H1 (cell line): ENCODE measurements around the gene GNB1. TPM values are rescaled to one million over a fixed set of nuclear protein-coding genes. Genes with fewer than 3 reads are reported as not detected.

Experiments used
- CBX8 ChIP-seq: fragments of 300-800, 300-1000 bp; sonication (generic); IDR thresholded peaks from 2 replicates; pipeline ENCODE4 v1.7.1; 2016; ENCODE audit warnings: low read depth, low read length, borderline replicate concordance
- GABPA ChIP-seq: IDR thresholded peaks from 2 replicates; pipeline ENCODE4 v1.6.1; 2011; ENCODE audit warnings: mild to moderate bottlenecking, low read length, moderate library complexity, borderline replicate concordance; ENCODE audit not compliant: insufficient read depth
- JUND ChIP-seq: IDR thresholded peaks from 2 replicates; pipeline ENCODE4 v1.6.1; 2011; ENCODE audit warnings: mild to moderate bottlenecking, improper control_type of control experiment, low read length
- KDM5A ChIP-seq: fragments of 200-600 bp; IDR thresholded peaks from 2 replicates; pipeline ENCODE4 v1.7.1; 2012; ENCODE audit warnings: mild to moderate bottlenecking, low read length, inconsistent platforms, mixed read lengths
- POLR2A ChIP-seq, 2 experiments: IDR thresholded peaks; 1 replicate in 1 of 2; 2 replicates in 1 of 2; pipeline ENCODE4 v1.6.1; 2011; ENCODE audit warnings: low read depth in 2 of 2, low read length in 2 of 2, mild to moderate bottlenecking in 2 of 2; ENCODE audit errors: control extremely low read depth in 1 of 2
- POLR2AphosphoS5 ChIP-seq: IDR thresholded peaks from 2 replicates; pipeline ENCODE4 v1.6.1; 2011; ENCODE audit warnings: low read depth, low read length
- POU5F1 ChIP-seq: IDR thresholded peaks from 2 replicates; pipeline ENCODE4 v1.6.1; 2011; ENCODE audit warnings: low read depth, mild to moderate bottlenecking, low read length, moderate library complexity
- RAD21 ChIP-seq, 2 experiments: IDR thresholded peaks in 1 of 2; conservative IDR thresholded peaks in 1 of 2; 2 replicates each; pipeline ENCODE4 v1.6.1; 2011; ENCODE audit warnings: low read depth in 2 of 2, low read length in 2 of 2, improper control_type of control experiment in 1 of 2, inconsistent platforms in 1 of 2, mild to moderate bottlenecking in 1 of 2, moderate library complexity in 1 of 2
- SIN3A ChIP-seq, 2 experiments: IDR thresholded peaks in 1 of 2; conservative IDR thresholded peaks in 1 of 2; 2 replicates each; pipeline ENCODE4 v1.6.1; 2011 to 2012; ENCODE audit warnings: low read length in 2 of 2, improper control_type of control experiment in 1 of 2, low read depth in 1 of 2, mild to moderate bottlenecking in 1 of 2
- SP1 ChIP-seq: IDR thresholded peaks from 2 replicates; pipeline ENCODE4 v1.6.1; 2011; ENCODE audit warnings: low read depth, low read length
- ZNF274 ChIP-seq: IDR thresholded peaks from 2 replicates; pipeline ENCODE4 v1.7.0; 2012; ENCODE audit warnings: low read length, borderline replicate concordance; ENCODE audit errors: extremely low read depth
- polyA plus RNA-seq, 7 experiments: library from polyadenylated mRNA; depleted of rRNA in 3 of 7; stranded (reverse) in 5 of 7; unstranded in 2 of 7; fragments of >200 nt in 5 of 7; fragments of 200-250 nt in 2 of 7; gene quantifications; 1 replicate in 5 of 7; 2 replicates in 1 of 7; 4 replicates in 1 of 7; pipeline versions ENCODE4 v1.2.1 to v1.2.3, GENCODE V29; 2011 to 2013; ENCODE audit warnings: missing spikeins in 2 of 7, mixed read lengths in 2 of 7
- total RNA-seq: library from RNA; stranded (reverse); fragmentation: NEBNext Ultra II Directional; extraction: Animal tissue kit (Norgen Biotek cat#: 25700); gene quantifications from 2 replicates; pipeline ENCODE4 v1.2.1, GENCODE V29; 2021
- TF ChIP-seq, protein P1 (sequence below), 3 experiments: IDR thresholded peaks; 1 replicate in 2 of 3; 2 replicates in 1 of 3; pipeline versions ENCODE4 v1.5.1 to v1.6.1; 2011; ENCODE audit warnings: low read length in 3 of 3, mild to moderate bottlenecking in 3 of 3, inconsistent platforms in 2 of 3, low read depth in 1 of 3, moderate library complexity in 1 of 3; ENCODE audit not compliant: insufficient read depth in 1 of 3; ENCODE audit errors: control extremely low read depth in 1 of 3
- TF ChIP-seq, protein P2 (sequence below): IDR thresholded peaks from 2 replicates; pipeline ENCODE4 v1.6.1; 2011; ENCODE audit warnings: low read depth, mild to moderate bottlenecking, low read length; ENCODE audit not compliant: insufficient read depth
- TF ChIP-seq, protein P3 (sequence below): IDR thresholded peaks from 2 replicates; pipeline ENCODE4 v1.6.1; 2012; ENCODE audit warnings: inconsistent platforms

The GNB1 gene
- total and polyA plus RNA-seq, 2 of the 8 experiments (the other 6 are each of a cell fraction or from before 2014, with no cell fraction given): 343 to 382 TPM

DNA sequence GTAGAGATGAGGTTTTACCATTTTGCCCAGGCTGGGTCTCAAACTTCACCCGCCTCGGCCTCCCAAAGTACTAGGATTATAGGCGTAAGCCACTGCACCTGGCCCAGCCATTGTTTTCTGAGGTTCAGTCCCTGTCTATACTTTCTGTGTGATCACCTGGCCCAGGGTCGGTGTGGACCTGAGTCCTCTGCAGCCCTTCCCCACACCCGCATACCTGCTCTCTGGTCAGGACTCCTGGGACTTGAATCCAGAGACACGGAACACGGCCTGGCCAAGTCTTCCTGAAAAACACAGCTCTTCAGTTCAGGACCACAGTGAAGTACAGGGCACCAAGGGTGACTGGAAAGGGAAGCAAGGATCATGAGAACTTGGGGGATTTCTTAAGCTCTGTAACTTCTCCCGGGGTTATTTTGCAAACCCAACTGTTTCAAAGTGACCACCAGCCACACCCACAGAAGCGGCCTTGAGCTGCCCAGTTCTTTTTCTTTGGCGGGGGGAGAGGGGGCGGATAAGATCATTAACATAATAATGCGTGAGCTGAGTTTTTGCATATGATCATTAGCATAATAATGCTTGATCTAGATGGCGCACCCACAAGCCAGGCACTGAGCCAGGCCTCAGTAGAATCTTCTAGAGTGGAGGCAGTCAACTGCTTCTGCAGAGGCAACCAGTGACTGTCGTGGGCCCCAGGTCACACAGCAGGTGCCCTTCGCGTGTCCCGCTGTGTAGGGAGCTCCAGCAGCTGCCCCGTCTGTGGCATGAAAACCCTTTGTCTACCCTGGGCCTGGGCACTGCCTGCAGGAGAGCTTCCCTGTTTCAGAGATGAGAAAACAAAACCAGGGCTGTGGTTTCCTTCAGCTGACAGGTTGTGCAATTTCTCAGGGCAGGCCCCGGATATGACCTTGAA, 110.9 kb downstream of the GNB1 start (continued):
- TF ChIP-seq, protein P1, sequence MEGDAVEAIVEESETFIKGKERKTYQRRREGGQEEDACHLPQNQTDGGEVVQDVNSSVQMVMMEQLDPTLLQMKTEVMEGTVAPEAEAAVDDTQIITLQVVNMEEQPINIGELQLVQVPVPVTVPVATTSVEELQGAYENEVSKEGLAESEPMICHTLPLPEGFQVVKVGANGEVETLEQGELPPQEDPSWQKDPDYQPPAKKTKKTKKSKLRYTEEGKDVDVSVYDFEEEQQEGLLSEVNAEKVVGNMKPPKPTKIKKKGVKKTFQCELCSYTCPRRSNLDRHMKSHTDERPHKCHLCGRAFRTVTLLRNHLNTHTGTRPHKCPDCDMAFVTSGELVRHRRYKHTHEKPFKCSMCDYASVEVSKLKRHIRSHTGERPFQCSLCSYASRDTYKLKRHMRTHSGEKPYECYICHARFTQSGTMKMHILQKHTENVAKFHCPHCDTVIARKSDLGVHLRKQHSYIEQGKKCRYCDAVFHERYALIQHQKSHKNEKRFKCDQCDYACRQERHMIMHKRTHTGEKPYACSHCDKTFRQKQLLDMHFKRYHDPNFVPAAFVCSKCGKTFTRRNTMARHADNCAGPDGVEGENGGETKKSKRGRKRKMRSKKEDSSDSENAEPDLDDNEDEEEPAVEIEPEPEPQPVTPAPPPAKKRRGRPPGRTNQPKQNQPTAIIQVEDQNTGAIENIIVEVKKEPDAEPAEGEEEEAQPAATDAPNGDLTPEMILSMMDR (IDR thresholded peaks at IDR 0.05; ENCODE audit: control extremely low read depth in 1 of 3, insufficient read depth in 1 of 3, low read depth in 1 of 3, low read length in 3 of 3): no peak
- TF ChIP-seq SIN3A (conservative IDR thresholded peaks at IDR 0.05 in 1 of 2, IDR thresholded peaks at IDR 0.05 in 1 of 2; ENCODE audit: low read depth in 1 of 2, low read length in 2 of 2): 0 out of 4 replicates have a peak, but pooled peaks of 1 of the 2 experiments have one; percentile 57
- peak; percentile 98 for TF ChIP-seq POU5F1
- no peak for TF ChIP-seq JUND
- 0 out of 2 replicates have a peak, but pooled peaks have one; percentile 6 for TF ChIP-seq GABPA
- no peak for TF ChIP-seq CBX8
- TF ChIP-seq RAD21 (IDR thresholded peaks at IDR 0.05 in 1 of 2, conservative IDR thresholded peaks at IDR 0.05 in 1 of 2; ENCODE audit: low read depth in 2 of 2, low read length in 2 of 2): no peak
- TF ChIP-seq, protein P2, sequence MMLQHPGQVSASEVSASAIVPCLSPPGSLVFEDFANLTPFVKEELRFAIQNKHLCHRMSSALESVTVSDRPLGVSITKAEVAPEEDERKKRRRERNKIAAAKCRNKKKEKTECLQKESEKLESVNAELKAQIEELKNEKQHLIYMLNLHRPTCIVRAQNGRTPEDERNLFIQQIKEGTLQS: no peak
- peak in 1 of 2 experiments; percentile 49; a peak in 2 of 3 replicates for TF ChIP-seq POLR2A (IDR thresholded peaks at IDR 0.05; ENCODE audit: control extremely low read depth in 1 of 2, low read depth in 2 of 2, low read length in 2 of 2)
- TF ChIP-seq KDM5A: no peak
- 0 out of 2 replicates have a peak, but pooled peaks have one; percentile 14 for TF ChIP-seq SP1
- TF ChIP-seq ZNF274: no peak
- TF ChIP-seq, protein P3, sequence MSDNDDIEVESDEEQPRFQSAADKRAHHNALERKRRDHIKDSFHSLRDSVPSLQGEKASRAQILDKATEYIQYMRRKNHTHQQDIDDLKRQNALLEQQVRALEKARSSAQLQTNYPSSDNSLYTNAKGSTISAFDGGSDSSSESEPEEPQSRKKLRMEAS: peak; percentile 36
- peak; percentile 63; the same call in 1 of the 2 replicates for TF ChIP-seq POLR2AphosphoS5
